H9 (cell line): ENCODE results near the gene NUP35. TPM values are rescaled to one million over a fixed set of nuclear protein-coding genes. Genes with fewer than 3 reads are reported as not detected.

Source experiments
- DNase-seq: peaks from one replicate; pipeline ENCODE4 v3.0.0-alpha.2; 2017
- H2AFZ ChIP-seq: one replicate; pipeline ENCODE4 v1.6.1; 2013; ENCODE audit warnings: mild to moderate bottlenecking, low read length, control low read depth, moderate library complexity
- H2AK5ac ChIP-seq: 2 replicates; pipeline ENCODE4 v1.6.1; 2013; ENCODE audit warnings: low read length, control low read depth, mixed read lengths; ENCODE audit not compliant: insufficient read length
- H2BK120ac ChIP-seq: one replicate; pipeline ENCODE4 v1.6.1; 2013; ENCODE audit warnings: low read depth, mild to moderate bottlenecking, low read length, control low read depth, inconsistent platforms; ENCODE audit not compliant: poor library complexity, severe bottlenecking
- H2BK12ac ChIP-seq: 2 replicates; pipeline ENCODE4 v1.6.1; 2013; ENCODE audit warnings: low read length, control low read depth, mixed read lengths, low read depth; ENCODE audit not compliant: insufficient read length
- H2BK15ac ChIP-seq: 2 replicates; pipeline ENCODE4 v1.6.1; 2013; ENCODE audit warnings: low read depth, low read length, control low read depth
- H2BK20ac ChIP-seq: one replicate; pipeline ENCODE4 v1.6.1; 2013; ENCODE audit warnings: low read depth, mild to moderate bottlenecking, low read length, control low read depth, inconsistent platforms; ENCODE audit not compliant: poor library complexity, severe bottlenecking
- H2BK5ac ChIP-seq: 2 replicates; pipeline ENCODE4 v1.6.1; 2013; ENCODE audit warnings: low read length, control low read depth, mixed read lengths; ENCODE audit not compliant: insufficient read length
- H3K14ac ChIP-seq: 2 replicates; pipeline ENCODE4 v1.6.1; 2013; ENCODE audit warnings: low read length, control low read depth; ENCODE audit not compliant: insufficient read depth
- H3K18ac ChIP-seq: 2 replicates; pipeline ENCODE4 v1.6.1; 2013; ENCODE audit warnings: low read depth, mild to moderate bottlenecking, mixed read lengths, low read length, control low read depth; ENCODE audit not compliant: insufficient read length
- H3K23ac ChIP-seq: 2 replicates; pipeline ENCODE4 v1.6.1; 2013; ENCODE audit warnings: low read length, control low read depth, mixed read lengths, low read depth; ENCODE audit not compliant: insufficient read length
- H3K23me2 ChIP-seq: 2 replicates; pipeline ENCODE4 v1.6.1; 2013; ENCODE audit warnings: low read depth, mild to moderate bottlenecking, mixed read lengths, low read length, control low read depth; ENCODE audit not compliant: insufficient read length, poor library complexity, severe bottlenecking
- H3K27ac ChIP-seq: 2 replicates; pipeline ENCODE4 v1.5.1; 2013; ENCODE audit warnings: low read length, control low read depth, mixed read lengths, low read depth; ENCODE audit not compliant: insufficient read length
- H3K27me3 ChIP-seq: 2 replicates; pipeline ENCODE4 v1.6.1; 2013; ENCODE audit warnings: low read length, control low read depth, inconsistent platforms; ENCODE audit not compliant: insufficient read depth
- H3K4ac ChIP-seq: 2 replicates; pipeline ENCODE4 v1.6.1; 2013; ENCODE audit warnings: low read depth, mild to moderate bottlenecking, control low read depth, inconsistent platforms, low read length, moderate library complexity
- H3K4me1 ChIP-seq: 2 replicates; pipeline ENCODE4 v1.6.1; 2013; ENCODE audit warnings: low read length, control low read depth, inconsistent platforms; ENCODE audit not compliant: insufficient read depth
- H3K4me2 ChIP-seq: 2 replicates; pipeline ENCODE4 v1.6.1; 2013; ENCODE audit warnings: low read length, control low read depth, mixed read lengths; ENCODE audit not compliant: insufficient read length, insufficient read depth
- H3K56ac ChIP-seq: 2 replicates; pipeline ENCODE4 v1.6.1; 2013; ENCODE audit warnings: low read depth, mild to moderate bottlenecking, mixed read lengths, low read length, control low read depth; ENCODE audit not compliant: insufficient read length
- H3K79me1 ChIP-seq: 2 replicates; pipeline ENCODE4 v1.6.1; 2013; ENCODE audit warnings: low read depth, mild to moderate bottlenecking, moderate library complexity, low read length, control low read depth, inconsistent platforms; ENCODE audit not compliant: insufficient read depth, poor library complexity, severe bottlenecking
- H3K79me2 ChIP-seq: 2 replicates; pipeline ENCODE4 v1.6.1; 2013; ENCODE audit warnings: low read length, control low read depth, inconsistent platforms; ENCODE audit not compliant: insufficient read depth
- H3K9ac ChIP-seq: 2 replicates; pipeline ENCODE4 v1.6.1; 2013; ENCODE audit warnings: low read length, control low read depth, mixed read lengths; ENCODE audit not compliant: insufficient read length; ENCODE audit errors: extremely low read depth
- H3K9me3 ChIP-seq: one replicate; pipeline ENCODE4 v1.6.1; 2013; ENCODE audit warnings: low read depth, low read length, inconsistent platforms; ENCODE audit not compliant: control insufficient read depth
- H3T11ph ChIP-seq: one replicate; pipeline ENCODE4 v1.6.1; 2013; ENCODE audit warnings: mild to moderate bottlenecking, low read length, control low read depth, inconsistent platforms
- H4K20me1 ChIP-seq: one replicate; pipeline ENCODE4 v1.6.1; 2013; ENCODE audit not compliant: control insufficient read depth, insufficient read length, insufficient read depth
- H4K5ac ChIP-seq: 2 replicates; pipeline ENCODE4 v1.6.1; 2013; ENCODE audit warnings: low read depth, mild to moderate bottlenecking, mixed read lengths, low read length, control low read depth; ENCODE audit not compliant: insufficient read length
- H4K8ac ChIP-seq: replicated peaks from 2 replicates; pipeline ENCODE4 v1.6.1; 2013; ENCODE audit warnings: low read length, control low read depth, mixed read lengths, low read depth; ENCODE audit not compliant: insufficient read length
- H4K91ac ChIP-seq: 2 replicates; pipeline ENCODE4 v1.6.1; 2013; ENCODE audit warnings: low read depth, mild to moderate bottlenecking, moderate library complexity, mixed read lengths, low read length, control low read depth; ENCODE audit not compliant: insufficient read length
- H3K27ac Mint-ChIP-seq, 3 experiments: 2 replicates in 2 of 3; 3 replicates in 1 of 3; pipeline ENCODE4 v1.8.0; 2020 to 2021; ENCODE audit warnings: mixed read lengths in 3 of 3, mild to moderate bottlenecking in 1 of 3, moderate library complexity in 1 of 3
- H3K27me3 Mint-ChIP-seq: 2 replicates; pipeline ENCODE4 v1.8.0; 2021; ENCODE audit warnings: low read depth, mild to moderate bottlenecking, moderate library complexity, mixed read lengths
- H3K36me3 Mint-ChIP-seq, 3 experiments: 2 replicates in 2 of 3; 3 replicates in 1 of 3; pipeline ENCODE4 v1.8.0; 2020 to 2021; ENCODE audit warnings: low read depth in 3 of 3, mixed read lengths in 3 of 3; ENCODE audit not compliant: insufficient read depth in 1 of 3
- H3K4me1 Mint-ChIP-seq, 2 experiments: 2 replicates each; pipeline ENCODE4 v1.8.0; 2020; ENCODE audit warnings: mixed read lengths in 2 of 2
- H3K4me3 Mint-ChIP-seq, 2 experiments: 2 replicates in 1 of 2; 3 replicates in 1 of 2; pipeline ENCODE4 v1.8.0; 2020 to 2021; ENCODE audit warnings: mild to moderate bottlenecking in 2 of 2, mixed read lengths in 2 of 2, moderate library complexity in 1 of 2
- H3K9me3 Mint-ChIP-seq, 2 experiments: 2 replicates in 1 of 2; 3 replicates in 1 of 2; pipeline ENCODE4 v1.8.0; 2020; ENCODE audit warnings: mild to moderate bottlenecking in 2 of 2, mixed read lengths in 2 of 2, moderate library complexity in 1 of 2
- CTCF ChIP-seq: fragments of 200-600 bp; sonication (generic); conservative IDR thresholded peaks from 3 replicates; pipeline ENCODE4 v1.8.0; 2021; ENCODE audit warnings: antibody characterized with exemption, mild to moderate bottlenecking
- WGBS: extraction: QIAGEN DNeasy Blood & Tissue Kit; methylation state at CpG from one replicate; pipeline ENCODE4 v1.1.7; 2013; ENCODE audit warnings: missing lambda C conversion rate, low lambda C conversion rate, mixed read lengths; ENCODE audit not compliant: insufficient read length; ENCODE audit errors: extremely low coverage; 5-methylcytosine and 5-hydroxymethylcytosine counted together
- total RNA-seq: library from RNA; stranded (reverse); gene quantifications from 2 replicates; pipeline ENCODE4 v1.2.1, GENCODE V29; 2021

The NUP35 gene
- total RNA-seq, 1 experiment from 2014 or later: 53.6 TPM

GRCh38 chr2:183123117-183123958, 905 bp upstream of the NUP35 start:
- Histone ChIP-seq H2BK120ac (no peak overlapping the region), H3K9ac (peak overlapping the region; percentile 90), H3K14ac (peak overlapping the region; percentile 69; the same call in 1 of the 2 replicates), H3K18ac (no peak overlapping the region), H4K5ac (no peak overlapping the region), H3K4me2 (peak overlapping the region; percentile 91), H4K20me1 (no peaks in the 10 kb centered on the region), H3K4ac (no peak overlapping the region), H3K4me1 (no peaks in the 10 kb centered on the region), H3K79me1 (no peaks in the 10 kb centered on the region), H2AK5ac (no peak overlapping the region), H3K9me3 (no peaks in the 10 kb centered on the region), H4K8ac (no peak overlapping the region), H2BK15ac (no peak overlapping the region), H3K27ac (peak overlapping the region; percentile 77), H2AFZ (no peak overlapping the region), H2BK12ac (no peak overlapping the region), H3K56ac (no peak overlapping the region), H2BK5ac (no peak overlapping the region), H3T11ph (no peak overlapping the region), H2BK20ac (no peak overlapping the region), H3K27me3 (no peaks in the 10 kb centered on the region), H3K79me2 (peaks cover 28% of the 10 kb centered on the region), H3K23ac (no peak overlapping the region), H4K91ac (no peak overlapping the region), H3K23me2 (peaks cover 6% of the 10 kb centered on the region)
- Mint-ChIP-seq H3K4me3 (peak overlapping the region; percentile 98), H3K27ac (peak overlapping the region; percentile 89 to 100 (median 93)), H3K27me3 (no peaks in the 10 kb centered on the region; the same call in 1 of the 2 replicates), H3K36me3 (peaks cover 2 to 8% (median 3%) of the 10 kb centered on the region in 3 experiments; a peak in 4 of 7 replicates), H3K4me1 (peaks cover 25 to 26% of the 10 kb centered on the region in 2 experiments), H3K9me3 (no peaks in the 10 kb centered on the region; a peak in 1 of 5 replicates)
- no peak for TF ChIP-seq CTCF
- WGBS: no CpG with 5 or more reads among the region's 17 CpGs
- DNase-seq: no peak
